ENCODE measurements around the gene FAM89B. TPM values are rescaled to one million over a fixed set of nuclear protein-coding genes. Genes with fewer than 3 reads are reported as not detected.

Gene FAM89B
- total RNA-seq, 1 donor from 2014 or later: 184 TPM

- Mint-ChIP-seq H3K4me1 (ENCODE audit: low read depth, unreplicated experiment) (peaks cover 10% of the 10 kb centered on the region), H3K27me3 (ENCODE audit: unreplicated experiment) (peaks cover 21% of the 10 kb centered on the region), H3K4me3 (ENCODE audit: unreplicated experiment) (peak overlapping the region; percentile 58), H3K36me3 (ENCODE audit: unreplicated experiment) (no peaks in the 10 kb centered on the region), H3K9me3 (ENCODE audit: unreplicated experiment) (peaks cover 17% of the 10 kb centered on the region), H3K27ac (ENCODE audit: unreplicated experiment) (peak overlapping the region; percentile 28)
- no peak for DNase-seq
- no peak for TF ChIP-seq CTCF (IDR thresholded peaks at IDR 0.05; ENCODE audit: partially characterized antibody, unreplicated experiment)
Measured at GRCh38 chr11:65578134-65578533, 5.8 kb downstream of the FAM89B start.

GRCh38 chr11:65578667-65579066, 6.3 kb downstream of the FAM89B start:
- Mint-ChIP-seq H3K36me3 (ENCODE audit: unreplicated experiment) (no peaks in the 10 kb centered on the region), H3K4me1 (ENCODE audit: low read depth, unreplicated experiment) (peaks cover 10% of the 10 kb centered on the region), H3K9me3 (ENCODE audit: unreplicated experiment) (peaks cover 19% of the 10 kb centered on the region), H3K4me3 (ENCODE audit: unreplicated experiment) (peak overlapping the region; percentile 58), H3K27ac (ENCODE audit: unreplicated experiment) (peak overlapping the region; percentile 28), H3K27me3 (ENCODE audit: unreplicated experiment) (peaks cover 24% of the 10 kb centered on the region)
- DNase-seq: no peak
- no peak for TF ChIP-seq CTCF (IDR thresholded peaks at IDR 0.05; ENCODE audit: partially characterized antibody, unreplicated experiment)

- no peak overlapping the region for H3K27ac Mint-ChIP-seq (ENCODE audit: unreplicated experiment)
- TF ChIP-seq CTCF (IDR thresholded peaks at IDR 0.05; ENCODE audit: partially characterized antibody, unreplicated experiment): no peak
- H3K27me3 Mint-ChIP-seq (ENCODE audit: unreplicated experiment): peaks cover 27% of the 10 kb centered on the region
- H3K4me3 Mint-ChIP-seq (ENCODE audit: unreplicated experiment): no peak overlapping the region
- DNase-seq: no peak
- H3K9me3 Mint-ChIP-seq (ENCODE audit: unreplicated experiment): peaks cover 19% of the 10 kb centered on the region
- H3K36me3 Mint-ChIP-seq (ENCODE audit: unreplicated experiment): no peaks in the 10 kb centered on the region
- peaks cover 10% of the 10 kb centered on the region for H3K4me1 Mint-ChIP-seq (ENCODE audit: low read depth, unreplicated experiment)
Measured at GRCh38 chr11:65579291-65579690, 7.0 kb downstream of the FAM89B start.

- Mint-ChIP-seq H3K9me3 (ENCODE audit: unreplicated experiment) (peaks cover 18% of the 10 kb centered on the region), H3K27ac (ENCODE audit: unreplicated experiment) (peak overlapping the region; percentile 22), H3K36me3 (ENCODE audit: unreplicated experiment) (no peaks in the 10 kb centered on the region), H3K27me3 (ENCODE audit: unreplicated experiment) (peaks cover 27% of the 10 kb centered on the region), H3K4me3 (ENCODE audit: unreplicated experiment) (no peak overlapping the region), H3K4me1 (ENCODE audit: low read depth, unreplicated experiment) (peaks cover 10% of the 10 kb centered on the region)
- no peak for DNase-seq
- no peak for TF ChIP-seq CTCF (IDR thresholded peaks at IDR 0.05; ENCODE audit: partially characterized antibody, unreplicated experiment)
Measured at GRCh38 chr11:65580031-65580692, 7.8 kb downstream of the FAM89B start.

- H3K9me3 Mint-ChIP-seq (ENCODE audit: unreplicated experiment): peaks cover 16% of the 10 kb centered on the region
- H3K27me3 Mint-ChIP-seq (ENCODE audit: unreplicated experiment): peaks cover 26% of the 10 kb centered on the region
- H3K27ac Mint-ChIP-seq (ENCODE audit: unreplicated experiment): no peak overlapping the region
- DNase-seq: no peak
- H3K36me3 Mint-ChIP-seq (ENCODE audit: unreplicated experiment): no peaks in the 10 kb centered on the region
- no peak for TF ChIP-seq CTCF (IDR thresholded peaks at IDR 0.05; ENCODE audit: partially characterized antibody, unreplicated experiment)
- H3K4me3 Mint-ChIP-seq (ENCODE audit: unreplicated experiment): no peak overlapping the region
- H3K4me1 Mint-ChIP-seq (ENCODE audit: low read depth, unreplicated experiment): peaks cover 10% of the 10 kb centered on the region
Measured at GRCh38 chr11:65580756-65581155, 8.4 kb downstream of the FAM89B start.

Measured in glutamatergic neuron (in vitro differentiated cells).